SU-DHL-6 (cell line): ENCODE results near the gene GPSM1.

Experiments used
- H2AFZ ChIP-seq: fragments of 200-600 bp; sonication (generic); 2 replicates; pipeline ENCODE4 v1.6.1; 2014; ENCODE audit warnings: low read depth, mild to moderate bottlenecking, moderate library complexity, mixed read lengths, antibody characterized with exemption, low read length; ENCODE audit not compliant: severe bottlenecking
- H3F3A ChIP-seq: fragments of 200-600 bp; shearing (Covaris generic); 2 replicates; pipeline ENCODE4 v1.6.0; 2016; ENCODE audit warnings: antibody characterized with exemption, mild to moderate bottlenecking; ENCODE audit not compliant: insufficient read depth
- H3K27ac ChIP-seq: fragments of 200-600 bp; sonication (generic); 2 replicates; pipeline ENCODE4 v1.5.1; 2016; ENCODE audit warnings: low read depth, mild to moderate bottlenecking, low read length, moderate library complexity, mixed read lengths
- H3K27me3 ChIP-seq: fragments of 200-600 bp; sonication (generic), shearing (Covaris generic); 2 replicates; pipeline ENCODE4 v1.6.0; 2014; ENCODE audit warnings: mild to moderate bottlenecking, low read length
- H3K36me3 ChIP-seq: fragments of 200-600 bp; sonication (generic); 2 replicates; pipeline ENCODE4 v1.6.1; 2014; ENCODE audit warnings: mild to moderate bottlenecking, low read length, mixed read lengths
- H3K4me2 ChIP-seq: fragments of 300-600, 200-600 bp; shearing (Covaris generic), sonication (generic); 2 replicates; pipeline ENCODE4 v1.6.0; 2014; ENCODE audit warnings: low read length, low read depth, mild to moderate bottlenecking; ENCODE audit not compliant: poor library complexity, severe bottlenecking
- H3K4me3 ChIP-seq: fragments of 200-600 bp; sonication (generic); 2 replicates; pipeline ENCODE4 v1.5.1; 2014; ENCODE audit warnings: antibody characterized with exemption, low read length, mild to moderate bottlenecking, mixed read lengths; ENCODE audit not compliant: insufficient read depth, poor library complexity, severe bottlenecking
- H3K79me2 ChIP-seq: fragments of 200-600 bp; sonication (generic); 2 replicates; pipeline ENCODE4 v1.6.1; 2014; ENCODE audit warnings: mild to moderate bottlenecking, low read length, moderate library complexity; ENCODE audit not compliant: insufficient read depth
- H3K9ac ChIP-seq: fragments of 200-600 bp; sonication (generic); 2 replicates; pipeline ENCODE4 v1.7.0; 2014; ENCODE audit warnings: mild to moderate bottlenecking, low read length
- H3K9me2 ChIP-seq: fragments of 200-600 bp; sonication (generic); replicated peaks from 2 replicates; pipeline ENCODE4 v1.6.1; 2014; ENCODE audit warnings: low read length; ENCODE audit not compliant: insufficient read depth
- H3K9me3 ChIP-seq: fragments of 200-600 bp; sonication (generic); 2 replicates; pipeline ENCODE4 v1.6.1; 2014; ENCODE audit warnings: low read length, mixed read lengths; ENCODE audit not compliant: insufficient read depth
- H4K20me1 ChIP-seq: fragments of 200-600 bp; sonication (generic); 2 replicates; pipeline ENCODE4 v1.6.1; 2014; ENCODE audit warnings: low read depth, mild to moderate bottlenecking, antibody characterized with exemption, low read length, moderate library complexity, mixed read lengths
- EZH2phosphoT487 ChIP-seq: fragments of 200-600 bp; sonication (generic), shearing (Covaris generic); conservative IDR thresholded peaks from 2 replicates; pipeline ENCODE4 v1.6.1; 2018; ENCODE audit warnings: mild to moderate bottlenecking, antibody characterized with exemption, low read length, moderate library complexity, mixed read lengths
- TF ChIP-seq, protein P1 (sequence below): fragments of 200-600 bp; sonication (generic); IDR thresholded peaks from one replicate; pipeline ENCODE4 v1.5.1; 2017; ENCODE audit warnings: antibody characterized with exemption, mild to moderate bottlenecking, low read length, moderate library complexity; ENCODE audit not compliant: insufficient read depth, poor library complexity, severe bottlenecking

The GPSM1 gene

DNA sequence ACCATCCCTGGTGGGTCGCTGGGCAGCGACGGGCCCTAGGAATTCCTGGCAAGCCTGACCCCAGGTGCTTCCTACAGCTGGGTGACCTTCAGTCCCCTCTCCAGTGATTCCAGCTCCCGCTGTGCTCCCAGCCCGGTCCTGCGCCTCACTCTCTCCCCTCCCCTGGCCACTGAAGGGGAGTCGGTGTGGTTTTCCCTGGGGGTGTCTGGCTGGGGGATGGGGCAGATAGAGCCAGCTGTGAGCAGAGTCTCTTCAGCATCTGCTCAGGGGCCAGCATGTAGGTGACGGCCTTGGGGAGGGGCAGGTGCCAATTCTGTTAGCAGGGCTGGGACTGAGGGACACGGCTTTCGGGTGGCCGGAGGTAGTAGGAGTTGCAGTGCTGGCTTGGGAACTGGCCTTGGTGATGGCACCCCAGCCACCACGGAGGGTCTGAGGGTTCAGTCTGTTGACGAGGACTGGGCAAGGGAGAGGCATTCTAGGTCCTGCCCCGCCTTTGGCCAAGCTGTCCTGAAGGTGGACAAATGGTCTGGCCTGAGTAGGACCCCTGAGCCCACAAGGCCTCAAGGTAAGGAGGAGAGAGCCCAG is 3.2 kb downstream of the GPSM1 start:
- H3K4me3 ChIP-seq, result no peak overlapping the region
- TF ChIP-seq, protein P1, sequence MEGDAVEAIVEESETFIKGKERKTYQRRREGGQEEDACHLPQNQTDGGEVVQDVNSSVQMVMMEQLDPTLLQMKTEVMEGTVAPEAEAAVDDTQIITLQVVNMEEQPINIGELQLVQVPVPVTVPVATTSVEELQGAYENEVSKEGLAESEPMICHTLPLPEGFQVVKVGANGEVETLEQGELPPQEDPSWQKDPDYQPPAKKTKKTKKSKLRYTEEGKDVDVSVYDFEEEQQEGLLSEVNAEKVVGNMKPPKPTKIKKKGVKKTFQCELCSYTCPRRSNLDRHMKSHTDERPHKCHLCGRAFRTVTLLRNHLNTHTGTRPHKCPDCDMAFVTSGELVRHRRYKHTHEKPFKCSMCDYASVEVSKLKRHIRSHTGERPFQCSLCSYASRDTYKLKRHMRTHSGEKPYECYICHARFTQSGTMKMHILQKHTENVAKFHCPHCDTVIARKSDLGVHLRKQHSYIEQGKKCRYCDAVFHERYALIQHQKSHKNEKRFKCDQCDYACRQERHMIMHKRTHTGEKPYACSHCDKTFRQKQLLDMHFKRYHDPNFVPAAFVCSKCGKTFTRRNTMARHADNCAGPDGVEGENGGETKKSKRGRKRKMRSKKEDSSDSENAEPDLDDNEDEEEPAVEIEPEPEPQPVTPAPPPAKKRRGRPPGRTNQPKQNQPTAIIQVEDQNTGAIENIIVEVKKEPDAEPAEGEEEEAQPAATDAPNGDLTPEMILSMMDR, result no peak
- TF ChIP-seq EZH2phosphoT487, result no peak
- no peaks in the 10 kb centered on the region for H3F3A ChIP-seq
- H3K4me2 ChIP-seq, result no peak overlapping the region
- H3K9me2 ChIP-seq, result no peaks in the 10 kb centered on the region
- H3K79me2 ChIP-seq, result no peaks in the 10 kb centered on the region
- H3K9me3 ChIP-seq, result no peaks in the 10 kb centered on the region
- no peak overlapping the region for H3K9ac ChIP-seq
- H4K20me1 ChIP-seq, result no peaks in the 10 kb centered on the region
- no peaks in the 10 kb centered on the region for H3K27me3 ChIP-seq
- H2AFZ ChIP-seq, result no peak overlapping the region
- no peaks in the 10 kb centered on the region for H3K36me3 ChIP-seq
- no peak overlapping the region for H3K27ac ChIP-seq

- no peak overlapping the region for H2AFZ ChIP-seq
- H3K27ac ChIP-seq, result no peak overlapping the region
- H3K79me2 ChIP-seq, result no peaks in the 10 kb centered on the region
- H3K9ac ChIP-seq, result no peak overlapping the region
- H3K4me2 ChIP-seq, result no peak overlapping the region
- no peaks in the 10 kb centered on the region for H4K20me1 ChIP-seq
- H3K4me3 ChIP-seq, result no peak overlapping the region
- H3K9me2 ChIP-seq, result no peaks in the 10 kb centered on the region
- no peaks in the 10 kb centered on the region for H3F3A ChIP-seq
- no peaks in the 10 kb centered on the region for H3K27me3 ChIP-seq
- H3K36me3 ChIP-seq, result no peaks in the 10 kb centered on the region
- no peaks in the 10 kb centered on the region for H3K9me3 ChIP-seq
- TF ChIP-seq, protein P1, result no peak
- TF ChIP-seq EZH2phosphoT487, result no peak
Observed at GRCh38 chr9:136331030-136331429, 3.7 kb downstream of the GPSM1 start.

DNA sequence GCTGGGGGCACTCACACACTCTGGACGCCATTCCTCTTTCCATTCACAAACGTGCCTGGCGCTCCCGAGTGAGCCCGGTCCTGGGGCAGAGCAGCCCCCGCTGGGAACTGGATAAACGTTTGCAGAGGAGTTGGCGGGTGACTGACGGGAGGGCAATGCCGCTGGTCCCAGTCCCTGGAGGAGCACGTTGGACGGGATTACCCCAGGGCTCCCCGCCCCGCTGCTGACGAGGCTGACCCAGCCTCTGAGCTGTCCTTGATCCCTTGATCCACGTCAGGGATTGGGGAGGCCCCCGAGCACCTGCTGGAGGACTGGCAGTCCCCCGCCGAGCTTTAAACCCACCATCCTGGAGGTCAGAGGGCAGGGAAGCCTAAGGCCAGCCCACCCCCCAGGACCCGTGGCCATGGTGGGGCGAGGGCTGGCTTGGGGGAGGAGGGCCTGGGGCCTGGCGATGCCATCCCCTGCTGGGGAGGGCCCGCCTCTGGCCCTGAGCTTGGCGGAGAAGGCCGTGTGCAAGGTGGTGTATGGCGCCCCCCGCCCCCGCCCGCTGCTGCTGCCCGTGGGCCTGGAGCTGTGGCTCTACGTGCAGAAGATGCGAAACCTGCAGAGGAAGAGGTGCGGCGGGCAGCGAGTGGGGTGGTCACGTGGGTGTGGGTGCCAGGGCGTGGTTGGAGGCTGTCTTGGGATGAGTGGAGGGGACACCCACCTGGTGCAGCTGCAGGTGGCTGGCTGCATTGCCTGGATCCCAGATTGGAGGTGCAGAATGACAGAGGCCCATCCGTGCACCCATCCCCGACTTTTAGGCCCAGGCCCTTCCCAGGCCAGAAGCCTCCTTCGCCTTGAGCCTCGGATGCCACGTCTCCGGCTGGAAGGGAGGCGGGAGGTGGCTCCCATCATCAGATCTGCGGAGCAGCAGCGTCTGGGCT is 4.5 kb downstream of the GPSM1 start:
- Histone ChIP-seq H3K9me2 (no peaks in the 10 kb centered on the region), H3F3A (no peaks in the 10 kb centered on the region), H3K4me2 (no peak overlapping the region), H3K27ac (no peak overlapping the region), H2AFZ (no peak overlapping the region), H3K27me3 (no peaks in the 10 kb centered on the region), H3K9me3 (no peaks in the 10 kb centered on the region), H3K36me3 (no peaks in the 10 kb centered on the region), H3K4me3 (no peak overlapping the region), H3K79me2 (no peaks in the 10 kb centered on the region), H3K9ac (no peak overlapping the region), H4K20me1 (no peaks in the 10 kb centered on the region)
- TF ChIP-seq EZH2phosphoT487, result no peak
- TF ChIP-seq, protein P1, result no peak
